Suprapubic skin (tissue), 4 donors: ENCODE measurements around the gene CLDN20. TPM values are rescaled to one million over a fixed set of nuclear protein-coding genes. Genes with fewer than 3 reads are reported as not detected.
"Not testable (repeated sequence)": the region's sequence is repeated elsewhere in the genome, so short reads cannot be mapped to it uniquely, and the experiment has no call there.

ENCODE experiments used
- DNase-seq, 2 donors: peaks; one replicate each; pipeline ENCODE4 v3.0.0-alpha.2; 2019; ENCODE audit warnings: low spot score in 2 of 2
- H3K27ac ChIP-seq: fragments of 200-600 bp; sonication (generic); one replicate; pipeline ENCODE4 v1.5.1; 2019
- H3K27me3 ChIP-seq: fragments of 200-600 bp; sonication (generic); one replicate; pipeline ENCODE4 v1.5.1; 2019
- H3K36me3 ChIP-seq: fragments of 200-600 bp; sonication (generic); one replicate; pipeline ENCODE4 v1.5.1; 2019
- H3K4me1 ChIP-seq: fragments of 200-600 bp; sonication (generic); one replicate; pipeline ENCODE4 v1.5.1; 2019
- H3K4me3 ChIP-seq: fragments of 200-600 bp; sonication (generic); one replicate; pipeline ENCODE4 v1.5.1; 2019; ENCODE audit warnings: mild to moderate bottlenecking
- H3K9me3 ChIP-seq: fragments of 200-600 bp; sonication (generic); one replicate; pipeline ENCODE4 v1.5.1; 2019
- CTCF ChIP-seq, 2 donors: fragments of 200-600 bp in 1 of 2; fragments of 450-650 bp in 1 of 2; sonication (generic) in 1 of 2; IDR thresholded peaks; one replicate each; pipeline ENCODE4 v1.5.1; 2016 to 2019; ENCODE audit warnings: antibody characterized with exemption in 2 of 2, mild to moderate bottlenecking in 1 of 2, moderate library complexity in 1 of 2
- EP300 ChIP-seq: sonication (generic); formaldehyde crosslinking; IDR thresholded peaks from one replicate; pipeline ENCODE4 v1.6.1; 2017; ENCODE audit warnings: antibody characterized with exemption
- POLR2A ChIP-seq, 2 donors: fragments of 450-650 bp; IDR thresholded peaks; one replicate each; pipeline ENCODE4 v1.6.1; 2017; ENCODE audit warnings: antibody characterized with exemption in 2 of 2, mild to moderate bottlenecking in 2 of 2, moderate library complexity in 2 of 2
- POLR2AphosphoS5 ChIP-seq, 3 donors: sonication (generic); formaldehyde crosslinking; IDR thresholded peaks; one replicate each; pipeline ENCODE4 v1.6.1; 2017; ENCODE audit warnings: antibody characterized with exemption in 3 of 3
- WGBS: methylation state at CpG from one replicate; pipeline ENCODE4 v1.1.5; 2018; 5-methylcytosine and 5-hydroxymethylcytosine counted together
- total RNA-seq, 4 donors: library from RNA; depleted of rRNA; stranded (reverse); fragments of >200 nt; gene quantifications; one replicate each; pipeline ENCODE4 v1.1.0, GENCODE V29; 2016

CLDN20 gene
- total RNA-seq, 4 donors from 2014 or later: not detected

DNA sequence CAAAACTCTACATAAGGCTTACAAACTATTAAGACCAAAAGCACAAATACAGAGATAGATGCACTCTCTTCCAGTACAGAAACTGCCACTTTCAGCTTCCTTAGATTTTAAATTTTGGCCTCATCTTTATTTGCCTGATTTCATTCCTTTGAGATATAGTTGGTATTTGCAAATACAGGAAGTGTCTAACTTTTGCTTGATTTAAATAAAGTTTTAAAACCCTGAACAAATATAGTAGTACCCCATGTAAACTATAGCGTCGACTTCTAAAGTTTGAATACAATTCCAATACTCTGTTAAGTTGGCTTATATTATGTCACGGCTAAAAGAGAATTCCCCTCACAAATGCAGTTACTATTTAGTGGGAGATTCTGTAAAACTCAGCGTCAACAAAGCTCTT, 1.2 kb upstream of the CLDN20 start:
- H3K4me3 ChIP-seq: no peak overlapping the region
- H3K4me1 ChIP-seq: peaks cover 10% of the 10 kb centered on the region
- peaks cover 24% of the 10 kb centered on the region for H3K36me3 ChIP-seq
- no peak overlapping the region for H3K27ac ChIP-seq
- WGBS: 97% methylated on average over 4 of the region's 4 CpGs
- no peak for TF ChIP-seq CTCF (IDR thresholded peaks at IDR 0.05)
- no peak for TF ChIP-seq POLR2AphosphoS5 (IDR thresholded peaks at IDR 0.05)
- TF ChIP-seq EP300: no peak
- no peak for TF ChIP-seq POLR2A (IDR thresholded peaks at IDR 0.05)
- no peak for DNase-seq
- H3K9me3 ChIP-seq: no peaks in the 10 kb centered on the region
- H3K27me3 ChIP-seq: no peaks in the 10 kb centered on the region

DNA sequence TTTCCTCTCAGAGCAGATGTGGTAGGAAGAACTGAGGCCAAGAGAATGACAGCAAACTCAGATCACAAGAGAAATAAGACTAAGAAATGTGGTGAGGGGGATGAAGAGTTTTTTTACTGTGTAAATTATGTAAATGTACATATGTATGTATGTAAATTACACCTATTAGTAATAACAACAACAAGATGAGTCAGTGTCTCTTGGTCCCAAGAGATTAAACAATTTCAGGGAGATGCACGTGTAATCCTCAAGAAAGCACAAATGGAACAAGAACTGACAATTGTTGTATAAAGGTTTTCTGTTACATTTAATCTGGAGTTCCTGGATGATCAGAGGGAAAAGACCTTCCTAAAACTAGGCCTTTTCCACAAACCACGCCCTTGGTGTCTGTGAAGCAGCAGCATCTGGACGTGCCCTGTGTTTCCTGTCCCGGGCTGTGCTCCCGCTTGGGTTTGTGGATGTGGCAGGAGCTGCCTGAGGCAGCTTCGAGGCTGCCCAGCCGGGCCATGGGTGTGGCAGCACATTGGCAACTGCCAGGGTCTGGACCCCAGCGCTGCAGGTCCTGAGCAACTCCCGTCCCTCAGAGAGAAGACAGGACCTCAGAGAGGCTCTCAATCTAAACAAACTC, 994 bp downstream of the CLDN20 start:
- no peak for DNase-seq
- Histone ChIP-seq H3K4me1 (peaks cover 10% of the 10 kb centered on the region), H3K27ac (peak overlapping the region; percentile 60), H3K4me3 (no peak overlapping the region), H3K9me3 (no peaks in the 10 kb centered on the region), H3K36me3 (peaks cover 2% of the 10 kb centered on the region), H3K27me3 (no peaks in the 10 kb centered on the region)
- 34% methylated on average over 9 of the region's 9 CpGs for WGBS
- TF ChIP-seq CTCF (IDR thresholded peaks at IDR 0.05) (no peak), POLR2A (IDR thresholded peaks at IDR 0.05) (no peak), POLR2AphosphoS5 (IDR thresholded peaks at IDR 0.05) (no peak), EP300 (no peak)

- WGBS: 75% methylated on average over 4 of the region's 4 CpGs
- H3K9me3 ChIP-seq: no peaks in the 10 kb centered on the region
- peaks cover 10% of the 10 kb centered on the region for H3K4me1 ChIP-seq
- H3K4me3 ChIP-seq: no peak overlapping the region
- H3K36me3 ChIP-seq: no peaks in the 10 kb centered on the region
- no peaks in the 10 kb centered on the region for H3K27me3 ChIP-seq
- H3K27ac ChIP-seq: no peak overlapping the region
- no peak for DNase-seq
- TF ChIP-seq POLR2AphosphoS5 (IDR thresholded peaks at IDR 0.05) (no peak), EP300 (no peak), CTCF (IDR thresholded peaks at IDR 0.05) (no peak), POLR2A (IDR thresholded peaks at IDR 0.05) (no peak)
Measured at GRCh38 chr6:155265843-155266535, 2.2 kb downstream of the CLDN20 start.

DNA sequence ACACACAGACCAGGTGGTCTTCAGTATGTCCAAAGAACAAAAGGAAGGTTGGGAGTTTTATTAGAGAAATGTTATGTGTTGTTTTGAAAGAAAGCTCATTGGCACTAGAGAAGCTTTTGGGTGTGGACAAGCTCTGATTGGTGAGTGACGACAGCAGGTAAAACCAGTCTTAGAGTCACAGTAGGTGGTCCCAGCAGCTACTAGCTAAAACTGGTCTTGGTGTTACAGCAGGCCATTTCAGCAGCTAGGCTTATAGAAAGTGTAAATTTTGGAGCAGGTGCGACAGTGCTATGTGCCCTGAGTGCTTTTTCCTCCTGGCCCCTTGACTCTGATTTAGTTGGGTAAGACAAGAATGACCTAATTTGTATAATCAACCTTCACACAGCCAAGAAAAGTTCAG, 3.6 kb downstream of the CLDN20 start:
- Histone ChIP-seq H3K36me3 (no peaks in the 10 kb centered on the region), H3K9me3 (no peaks in the 10 kb centered on the region), H3K27me3 (no peaks in the 10 kb centered on the region), H3K27ac (no peak overlapping the region), H3K4me3 (no peak overlapping the region), H3K4me1 (peaks cover 18% of the 10 kb centered on the region)
- no peak for DNase-seq
- WGBS: 72% methylated on average over 2 of the region's 2 CpGs
- no peak for TF ChIP-seq POLR2AphosphoS5 (IDR thresholded peaks at IDR 0.05)
- no peak for TF ChIP-seq CTCF (IDR thresholded peaks at IDR 0.05)
- no peak for TF ChIP-seq EP300
- no peak for TF ChIP-seq POLR2A (IDR thresholded peaks at IDR 0.05)

DNA sequence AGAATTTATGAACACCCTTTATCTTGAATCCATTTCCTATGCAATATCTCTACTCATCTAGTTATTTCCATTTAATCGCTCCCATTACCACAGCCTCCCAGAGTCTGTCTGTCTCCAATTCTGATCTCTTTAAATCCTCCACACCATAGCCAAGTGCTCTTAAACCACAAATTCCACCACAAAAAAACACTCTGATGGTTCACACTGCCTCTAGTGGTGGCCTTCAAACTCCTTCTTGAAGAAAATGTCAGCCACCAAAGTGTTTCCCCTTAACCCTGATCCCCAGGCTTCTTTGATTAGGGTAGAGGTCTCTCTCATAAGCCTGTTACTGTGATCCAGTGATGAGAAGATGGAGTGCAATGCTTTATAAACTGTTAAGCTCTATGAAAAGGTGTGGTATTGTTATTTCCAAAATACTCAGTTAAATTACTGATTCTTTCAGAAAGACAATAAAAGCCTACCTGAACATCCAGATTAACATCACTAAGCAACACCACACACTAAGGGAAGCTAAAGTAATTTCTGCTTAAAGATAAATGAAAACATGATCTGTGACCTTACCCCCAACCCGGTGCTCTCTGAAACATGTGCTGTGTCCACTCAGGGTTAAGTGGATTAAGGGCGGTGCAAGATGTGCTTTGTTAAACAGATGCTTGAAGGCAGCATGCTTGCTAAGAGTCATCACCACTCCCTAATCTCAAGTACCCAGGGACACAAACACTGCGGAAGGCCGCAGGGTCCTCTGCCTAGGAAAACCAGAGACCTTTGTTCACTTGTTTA, 4.5 kb downstream of the CLDN20 start:
- H3K27me3 ChIP-seq, H3K4me3 ChIP-seq, H3K27ac ChIP-seq, DNase-seq, H3K9me3 ChIP-seq, H3K36me3 ChIP-seq: not testable (repeated sequence)
- WGBS: 74% methylated on average over 3 of the region's 5 CpGs
- peaks cover 26% of the 10 kb centered on the region for H3K4me1 ChIP-seq
